Measurements from ENCODE around the gene COMTD1.

DNA sequence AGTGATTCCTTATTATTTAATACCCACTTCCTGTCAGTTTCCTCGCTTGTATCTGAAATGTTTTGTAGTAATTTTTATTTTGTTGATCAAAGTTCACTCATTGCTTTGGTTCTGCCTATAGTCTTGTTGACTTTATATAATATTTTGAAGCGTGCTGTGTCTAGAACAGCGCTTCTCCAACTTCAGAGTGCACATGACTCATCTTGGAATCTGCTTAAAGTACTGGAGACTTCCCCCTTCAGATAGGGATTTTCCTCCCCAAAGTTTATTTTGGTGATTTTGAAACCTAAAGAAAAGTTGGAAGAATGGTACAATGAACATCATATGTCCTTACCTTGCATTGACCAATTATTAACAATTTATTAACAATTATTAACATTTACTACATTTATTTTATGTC, 5.8 kb downstream of the COMTD1 start:
- TF ChIP-seq, protein P1, sequence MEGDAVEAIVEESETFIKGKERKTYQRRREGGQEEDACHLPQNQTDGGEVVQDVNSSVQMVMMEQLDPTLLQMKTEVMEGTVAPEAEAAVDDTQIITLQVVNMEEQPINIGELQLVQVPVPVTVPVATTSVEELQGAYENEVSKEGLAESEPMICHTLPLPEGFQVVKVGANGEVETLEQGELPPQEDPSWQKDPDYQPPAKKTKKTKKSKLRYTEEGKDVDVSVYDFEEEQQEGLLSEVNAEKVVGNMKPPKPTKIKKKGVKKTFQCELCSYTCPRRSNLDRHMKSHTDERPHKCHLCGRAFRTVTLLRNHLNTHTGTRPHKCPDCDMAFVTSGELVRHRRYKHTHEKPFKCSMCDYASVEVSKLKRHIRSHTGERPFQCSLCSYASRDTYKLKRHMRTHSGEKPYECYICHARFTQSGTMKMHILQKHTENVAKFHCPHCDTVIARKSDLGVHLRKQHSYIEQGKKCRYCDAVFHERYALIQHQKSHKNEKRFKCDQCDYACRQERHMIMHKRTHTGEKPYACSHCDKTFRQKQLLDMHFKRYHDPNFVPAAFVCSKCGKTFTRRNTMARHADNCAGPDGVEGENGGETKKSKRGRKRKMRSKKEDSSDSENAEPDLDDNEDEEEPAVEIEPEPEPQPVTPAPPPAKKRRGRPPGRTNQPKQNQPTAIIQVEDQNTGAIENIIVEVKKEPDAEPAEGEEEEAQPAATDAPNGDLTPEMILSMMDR (IDR thresholded peaks at IDR 0.05): no peak
- no peak for TF ChIP-seq EZH2 (IDR thresholded peaks at IDR 0.05; ENCODE audit: borderline replicate concordance, insufficient read depth, low read depth, low read length, poor library complexity, severe bottlenecking)

Data from B cell (primary cell).